Limb (tissue), 2 donors: ENCODE data around the gene SGSM2.
A peak's percentile ranks its signal among the peaks of the same experiment; 100 is the strongest.

Source experiments
- DNase-seq, 2 donors: peaks; one replicate each; pipeline ENCODE4 v3.0.0-alpha.2; 2016; ENCODE audit errors: extremely low spot score in 2 of 2

SGSM2 gene

DNA sequence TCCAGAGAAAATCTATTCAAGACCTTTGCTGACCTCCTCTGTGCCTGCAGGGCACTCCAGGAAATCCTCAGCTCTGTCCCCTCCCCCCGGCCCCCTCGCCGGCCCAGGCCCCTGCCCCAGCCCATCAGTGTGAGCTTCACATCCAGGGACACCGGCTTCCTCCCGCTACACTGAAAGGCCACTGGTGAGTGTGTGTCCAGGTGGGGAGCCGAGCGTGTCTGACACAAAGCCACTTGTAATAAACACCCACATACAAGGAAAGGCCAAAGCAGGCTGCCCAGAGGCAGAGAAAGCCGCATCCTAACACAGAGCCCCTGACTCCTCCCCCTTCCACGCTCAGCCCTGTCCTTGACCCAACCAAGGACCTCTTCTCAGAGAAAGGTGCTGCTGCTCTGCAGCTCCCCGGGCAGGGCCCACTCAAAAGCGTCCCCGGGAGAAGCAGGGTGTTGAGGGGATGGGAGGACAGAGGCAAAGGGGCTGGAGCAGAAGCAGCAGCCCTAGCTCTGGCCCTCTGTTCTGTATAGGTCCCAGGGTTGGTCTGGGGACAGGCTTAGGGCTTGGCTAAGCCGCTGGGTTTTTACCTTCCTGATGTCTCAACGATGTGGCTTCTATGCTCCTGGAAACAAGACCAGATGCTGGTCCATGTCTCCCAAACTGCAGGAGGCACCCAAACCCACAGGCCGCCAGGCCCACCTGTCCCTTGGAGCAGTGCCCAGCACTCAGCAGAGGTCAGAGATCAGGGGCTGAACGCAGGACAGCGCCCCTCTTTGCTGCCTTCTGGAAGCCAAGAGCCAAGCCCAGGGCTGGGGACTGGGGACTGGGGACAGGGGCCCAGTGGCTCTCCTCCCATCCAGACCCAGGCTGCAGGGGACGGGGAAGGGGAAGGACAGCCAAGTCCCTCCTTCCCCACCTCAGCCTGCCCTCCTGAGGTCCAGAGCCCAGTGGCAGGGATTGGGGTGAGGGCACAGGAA is 48.2 kb downstream of the SGSM2 start:
- no peak for DNase-seq

- DNase-seq, result no peak
These were observed 49.2 kb downstream of the SGSM2 start for GRCh38 chr17:2386400-2387085.

GRCh38 chr17:2387086-2388019 is 50.1 kb downstream of the SGSM2 start:
- DNase-seq, result no peak

- DNase-seq, result no peak
These were observed 50.9 kb downstream of the SGSM2 start for GRCh38 chr17:2388020-2388682.

GRCh38 chr17:2388683-2389055 is 51.4 kb downstream of the SGSM2 start:
- DNase-seq, result no peak

DNA sequence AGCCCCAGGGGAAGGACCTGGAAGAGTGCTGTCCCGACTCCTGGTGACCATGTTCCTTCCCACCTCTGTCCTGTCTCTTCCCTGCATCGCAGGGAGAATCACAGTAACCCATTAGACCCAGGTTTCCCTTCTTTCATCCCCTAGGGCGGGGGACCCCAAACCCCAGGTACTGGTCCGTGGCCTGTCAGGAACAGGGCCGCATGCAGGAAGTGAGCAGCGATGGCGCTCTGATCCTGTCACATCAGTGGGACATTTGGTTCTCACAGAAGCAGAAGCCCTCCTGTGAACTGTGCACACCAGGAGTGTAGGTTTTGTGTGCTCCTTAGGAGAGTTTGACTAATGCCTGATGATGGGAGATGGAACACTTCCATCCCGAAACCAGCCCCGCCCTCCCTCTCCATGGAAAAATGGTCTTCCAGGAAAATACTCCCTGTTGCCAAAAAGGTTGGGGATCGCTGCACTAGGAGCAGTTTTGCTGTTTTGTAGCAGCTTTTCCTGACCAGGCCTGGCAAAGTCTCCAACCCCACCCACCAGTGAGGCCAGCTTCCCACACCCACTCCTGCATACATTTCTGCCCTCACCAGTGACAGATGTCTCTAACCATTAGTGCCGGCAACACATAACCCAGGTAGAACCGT is 53.0 kb downstream of the SGSM2 start:
- peak in 1 of 2 donors; percentile 39 for DNase-seq

DNA sequence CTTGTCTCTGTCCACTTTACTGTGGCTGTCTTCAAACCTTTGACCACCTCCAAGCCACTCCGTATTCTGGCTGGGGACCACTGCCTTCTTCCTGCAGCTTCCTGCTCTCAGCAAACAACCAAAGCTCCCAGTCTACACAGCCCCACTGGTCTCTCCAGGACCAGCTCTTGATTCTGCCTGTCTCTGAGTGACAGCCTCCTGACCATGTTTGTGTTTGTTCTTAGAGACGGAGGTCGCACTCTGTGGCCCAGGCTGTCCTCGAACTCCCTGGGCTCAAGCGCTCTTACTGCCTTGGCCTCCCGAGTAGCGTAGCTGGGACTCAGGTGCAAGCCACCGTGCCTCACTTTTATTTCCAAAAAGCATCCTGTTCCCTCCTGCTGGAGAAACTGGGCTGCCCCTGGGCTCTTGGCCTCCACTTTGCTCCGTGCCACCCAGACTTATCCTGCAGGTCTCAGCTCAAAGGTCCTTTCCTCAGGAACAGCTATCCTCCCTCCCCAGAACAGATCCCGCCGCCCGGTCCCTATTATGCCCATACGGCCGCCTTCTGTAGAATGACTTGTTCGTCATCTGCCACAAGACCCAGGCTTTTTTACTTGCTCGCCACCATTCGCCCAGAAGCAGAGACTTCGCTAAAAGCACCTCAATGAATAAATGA is 54.4 kb downstream of the SGSM2 start:
- DNase-seq, result no peak

GRCh38 chr17:2392252-2393173 is 55.2 kb downstream of the SGSM2 start:
- DNase-seq, result peak; percentile 93 to 98

DNA sequence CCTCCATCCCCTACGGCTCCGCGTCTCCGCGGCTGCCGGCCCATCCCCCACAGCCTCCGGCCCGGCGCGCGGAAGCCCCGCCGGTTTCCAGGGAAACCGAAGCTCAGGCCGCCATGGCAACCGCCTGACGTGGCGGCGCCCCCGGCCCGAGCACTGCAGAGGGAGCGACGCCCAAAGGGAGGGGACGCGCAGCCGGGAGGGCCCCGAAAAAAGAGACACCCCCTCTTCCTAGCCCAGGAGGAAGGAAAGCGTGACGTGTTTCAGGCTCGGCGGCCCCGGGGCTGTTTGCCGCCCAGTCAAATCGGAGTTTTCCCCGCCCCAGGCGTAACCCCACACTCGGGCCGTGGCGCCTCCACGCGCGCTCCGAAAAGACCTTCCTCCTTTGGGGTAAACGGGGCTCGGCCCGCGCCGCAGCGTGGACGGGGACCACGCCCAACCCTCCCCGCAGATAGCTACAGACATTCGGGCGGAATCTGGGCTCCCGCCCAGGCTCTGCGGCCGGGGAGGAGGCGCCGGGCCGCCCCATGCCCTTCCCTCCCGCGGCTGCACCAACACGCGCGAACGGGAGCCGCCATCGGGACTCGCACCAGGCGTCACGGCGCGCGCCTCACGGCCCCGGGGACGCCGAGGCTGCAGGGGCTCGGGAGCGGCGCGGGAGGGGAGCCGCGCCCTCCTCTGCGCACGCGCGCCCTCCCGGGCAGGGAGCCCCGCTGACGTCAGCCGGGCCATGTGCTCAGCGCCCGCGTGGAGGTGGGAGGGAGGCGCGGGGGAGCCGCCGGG is 56.1 kb downstream of the SGSM2 start:
- peak; percentile 88 to 94 for DNase-seq

DNA sequence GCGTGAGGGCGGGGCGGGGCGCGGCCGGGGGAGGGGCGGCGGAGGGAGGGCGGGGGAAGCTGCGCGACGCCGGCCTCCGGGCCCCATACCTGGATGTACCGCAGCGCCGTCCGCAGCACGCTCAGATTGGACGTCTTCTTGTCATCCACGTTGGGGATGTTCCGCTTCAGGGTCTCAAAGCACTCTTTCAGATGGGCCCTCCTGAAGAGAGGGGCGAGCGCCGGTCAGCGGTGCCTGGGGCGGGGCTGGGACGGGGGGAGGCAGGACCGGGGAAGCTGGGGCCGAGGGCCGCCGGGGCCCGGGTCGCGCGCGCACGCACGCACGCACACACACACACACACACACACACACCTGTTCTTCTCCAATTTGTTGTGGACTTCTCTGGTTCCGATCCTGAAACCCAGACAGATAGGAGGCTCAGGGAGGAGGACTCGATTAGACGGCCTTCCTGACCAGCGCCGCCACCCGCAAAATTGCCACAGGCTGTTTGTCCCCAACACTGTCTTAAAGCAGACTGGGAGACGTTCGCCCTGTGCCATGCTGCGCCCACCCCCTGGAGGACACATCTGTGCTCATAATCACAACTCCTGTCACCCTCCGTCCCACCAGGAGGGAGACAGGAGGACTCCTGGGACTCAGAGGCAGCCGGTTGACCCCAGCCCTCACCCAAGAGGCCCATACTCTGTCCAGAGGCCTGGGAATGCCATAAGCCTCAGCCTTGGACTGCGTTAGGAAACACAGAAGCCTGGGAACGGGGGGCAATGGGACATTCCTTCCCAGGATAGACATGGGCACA is 56.9 kb downstream of the SGSM2 start:
- DNase-seq, result no peak

DNA sequence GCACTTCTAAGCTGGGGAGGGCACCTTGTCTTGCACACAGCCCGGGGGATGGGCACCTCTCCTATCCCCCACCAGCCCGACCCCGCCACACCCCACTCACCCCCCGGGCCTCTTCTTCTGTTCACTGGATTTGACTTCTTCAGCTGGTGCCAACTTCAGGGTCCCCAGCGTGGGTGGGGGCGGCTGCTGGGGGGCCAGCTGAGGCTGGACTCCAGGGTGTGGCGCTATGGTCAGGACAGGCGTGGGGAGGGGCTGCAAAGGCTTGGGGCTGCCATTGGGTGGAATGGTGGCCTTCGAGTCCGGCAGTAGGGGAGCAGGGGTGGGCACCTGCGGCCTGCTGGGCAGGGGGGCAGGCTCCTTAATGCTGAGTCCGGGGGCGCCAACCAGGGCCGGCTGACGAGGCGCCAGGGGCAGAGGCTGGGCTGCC is 57.5 kb downstream of the SGSM2 start:
- DNase-seq, result no peak

DNA sequence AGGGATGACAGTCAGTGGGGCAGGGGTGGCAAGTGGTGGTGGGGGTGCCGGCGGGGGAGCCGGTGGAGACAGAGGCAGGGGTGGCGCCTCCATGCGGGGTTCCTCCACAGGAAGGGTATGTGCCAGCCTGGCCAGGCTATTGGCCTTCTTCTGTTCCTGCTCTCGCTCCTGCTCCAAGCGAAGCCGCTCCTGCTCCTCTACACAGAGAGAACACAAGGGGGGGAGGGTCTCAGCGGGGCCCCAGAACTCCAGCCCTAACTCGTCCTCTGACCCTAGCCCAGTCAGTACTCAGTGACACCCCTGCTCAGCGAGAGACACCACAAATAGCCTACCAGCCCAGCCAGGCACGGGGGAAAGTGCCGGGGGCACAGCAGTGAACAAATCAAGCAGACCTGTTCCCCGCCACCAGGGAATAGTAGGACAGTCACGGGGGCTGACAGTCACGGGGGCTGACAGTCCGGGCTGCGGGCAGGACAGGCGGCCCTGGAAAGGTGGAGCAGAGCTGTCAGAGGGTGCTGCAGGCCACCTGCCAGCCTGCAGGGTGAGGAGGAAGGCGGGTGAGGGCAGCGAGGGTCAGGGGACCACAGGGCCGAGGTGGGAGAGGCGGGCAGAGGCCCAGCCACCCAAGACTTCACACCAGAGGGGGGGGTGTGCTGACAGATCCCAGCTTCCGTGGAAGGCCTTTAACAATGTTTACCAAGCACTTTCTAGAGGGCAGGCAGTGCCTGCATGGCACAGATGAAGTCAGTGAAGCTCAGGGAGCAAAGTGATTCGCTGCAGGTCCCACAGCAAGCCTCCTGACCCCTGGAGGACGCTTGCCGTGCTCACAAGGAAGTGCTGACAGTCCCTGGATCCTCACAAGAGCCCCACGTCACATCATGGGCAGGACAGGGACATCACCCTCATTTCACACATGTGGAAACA is 58.2 kb downstream of the SGSM2 start:
- no peak for DNase-seq

GRCh38 chr17:2396192-2396567 is 58.9 kb downstream of the SGSM2 start:
- no peak for DNase-seq

- DNase-seq, result peak; percentile 87 to 88
These were observed 59.4 kb downstream of the SGSM2 start for GRCh38 chr17:2396568-2397246.
